ENCODE results near the gene CLN6.

The CLN6 gene

GRCh38 chr15:68275165-68275746, 45.7 kb upstream of the CLN6 start:
- DNase-seq (ENCODE audit: low read depth, low spot score), result no peak
- Histone ChIP-seq H3K9me3 (ENCODE audit: insufficient read depth, low read length) (no peaks in the 10 kb centered on the region), H3K4me1 (ENCODE audit: insufficient read depth, insufficient read length) (peaks cover 3% of the 10 kb centered on the region), H3K27me3 (ENCODE audit: insufficient read depth, insufficient read length) (no peaks in the 10 kb centered on the region), H3K9ac (ENCODE audit: insufficient read length, low read depth) (no peak overlapping the region), H3K36me3 (ENCODE audit: insufficient read depth, insufficient read length, low read length) (peaks cover 16% of the 10 kb centered on the region), H3K4me3 (ENCODE audit: insufficient read length, low read depth) (no peak overlapping the region)
- TF ChIP-seq SUZ12 (IDR thresholded peaks at IDR 0.05; ENCODE audit: extremely low read depth, insufficient read depth, insufficient read length) (no peak), ZNF274 (IDR thresholded peaks at IDR 0.05; ENCODE audit: low read depth, low read length) (no peak), YY1 (IDR thresholded peaks at IDR 0.05; ENCODE audit: insufficient read depth, insufficient read length) (no peak)

DNA sequence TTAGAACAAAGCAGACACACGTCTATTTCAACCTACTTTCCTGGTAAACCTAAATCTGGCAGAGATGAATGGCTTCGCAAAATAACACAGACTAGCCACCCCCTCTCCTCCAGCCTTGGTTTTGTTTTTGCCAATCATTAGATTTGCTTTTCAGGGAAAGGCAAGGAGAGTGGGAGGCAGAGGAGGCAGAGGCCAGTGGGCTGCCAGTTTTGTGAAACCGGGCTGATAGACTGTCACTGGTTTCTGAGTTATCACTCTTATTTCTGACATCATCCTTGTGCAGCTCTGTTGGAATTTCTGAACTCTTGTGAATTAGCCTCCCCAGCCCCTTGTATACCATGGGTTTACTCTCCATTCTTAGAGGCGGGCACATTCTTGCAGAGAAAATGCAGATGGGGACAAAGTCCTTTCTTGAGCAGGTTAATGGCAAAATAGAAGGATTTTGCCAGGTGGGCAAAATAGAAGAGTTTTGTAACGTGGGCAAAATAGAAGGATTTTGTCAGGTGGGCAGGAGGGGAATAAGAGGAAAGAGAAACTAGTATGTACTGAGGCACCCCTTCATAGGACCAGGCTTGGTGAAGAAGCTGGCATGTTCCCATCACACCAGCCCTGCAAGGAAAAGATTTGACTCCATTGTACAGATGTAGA, 44.8 kb upstream of the CLN6 start:
- DNase-seq (ENCODE audit: low read depth, low spot score), result no peak
- Histone ChIP-seq H3K36me3 (ENCODE audit: insufficient read depth, insufficient read length, low read length) (peaks cover 10% of the 10 kb centered on the region), H3K27me3 (ENCODE audit: insufficient read depth, insufficient read length) (no peaks in the 10 kb centered on the region), H3K4me3 (ENCODE audit: insufficient read length, low read depth) (no peak overlapping the region), H3K9me3 (ENCODE audit: insufficient read depth, low read length) (no peaks in the 10 kb centered on the region), H3K9ac (ENCODE audit: insufficient read length, low read depth) (no peak overlapping the region), H3K4me1 (ENCODE audit: insufficient read depth, insufficient read length) (peaks cover 3% of the 10 kb centered on the region)
- TF ChIP-seq ZNF274 (IDR thresholded peaks at IDR 0.05; ENCODE audit: low read depth, low read length) (no peak), YY1 (IDR thresholded peaks at IDR 0.05; ENCODE audit: insufficient read depth, insufficient read length) (no peak), SUZ12 (IDR thresholded peaks at IDR 0.05; ENCODE audit: extremely low read depth, insufficient read depth, insufficient read length) (no peak)

DNA sequence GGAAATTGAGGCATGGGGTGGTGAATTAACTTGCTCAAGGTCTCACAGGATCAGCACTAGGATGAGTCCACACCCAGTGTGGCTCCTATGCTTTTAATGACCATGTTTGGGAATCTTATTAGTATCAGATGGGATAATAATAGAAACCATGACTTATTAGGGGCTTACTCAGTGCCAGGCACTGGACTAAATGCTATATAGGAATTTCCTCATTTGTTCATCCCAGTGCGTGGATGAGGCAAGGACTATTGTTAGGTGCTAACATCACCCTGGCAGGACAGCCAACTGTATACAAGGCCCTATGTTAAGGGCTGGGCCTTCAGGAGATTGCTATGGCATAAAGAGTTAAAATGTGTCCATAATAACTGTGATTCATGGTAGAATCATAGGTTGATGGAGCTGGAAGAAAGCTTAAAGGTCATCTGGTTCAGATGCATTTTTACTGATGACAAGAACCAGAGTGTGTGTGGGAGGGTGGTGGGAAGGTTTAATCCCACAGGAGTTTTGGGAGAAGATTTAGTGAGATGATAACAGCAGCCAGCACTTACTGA, 43.3 kb upstream of the CLN6 start:
- Histone ChIP-seq H3K36me3 (ENCODE audit: insufficient read depth, insufficient read length, low read length) (no peaks in the 10 kb centered on the region), H3K27me3 (ENCODE audit: insufficient read depth, insufficient read length) (no peaks in the 10 kb centered on the region), H3K9ac (ENCODE audit: insufficient read length, low read depth) (no peak overlapping the region), H3K4me3 (ENCODE audit: insufficient read length, low read depth) (no peak overlapping the region), H3K9me3 (ENCODE audit: insufficient read depth, low read length) (no peaks in the 10 kb centered on the region), H3K4me1 (ENCODE audit: insufficient read depth, insufficient read length) (peaks cover 3% of the 10 kb centered on the region)
- DNase-seq (ENCODE audit: low read depth, low spot score), result no peak
- TF ChIP-seq ZNF274 (IDR thresholded peaks at IDR 0.05; ENCODE audit: low read depth, low read length), result no peak
- no peak for TF ChIP-seq SUZ12 (IDR thresholded peaks at IDR 0.05; ENCODE audit: extremely low read depth, insufficient read depth, insufficient read length)
- no peak for TF ChIP-seq YY1 (IDR thresholded peaks at IDR 0.05; ENCODE audit: insufficient read depth, insufficient read length)

- TF ChIP-seq ZNF274 (IDR thresholded peaks at IDR 0.05; ENCODE audit: low read depth, low read length) (no peak), SUZ12 (IDR thresholded peaks at IDR 0.05; ENCODE audit: extremely low read depth, insufficient read depth, insufficient read length) (no peak), YY1 (IDR thresholded peaks at IDR 0.05; ENCODE audit: insufficient read depth, insufficient read length) (no peak)
- DNase-seq (ENCODE audit: low read depth, low spot score), result no peak
- Histone ChIP-seq H3K4me1 (ENCODE audit: insufficient read depth, insufficient read length) (peaks cover 3% of the 10 kb centered on the region), H3K9ac (ENCODE audit: insufficient read length, low read depth) (peak overlapping the region; percentile 53), H3K36me3 (ENCODE audit: insufficient read depth, insufficient read length, low read length) (no peaks in the 10 kb centered on the region), H3K4me3 (ENCODE audit: insufficient read length, low read depth) (no peak overlapping the region), H3K9me3 (ENCODE audit: insufficient read depth, low read length) (no peaks in the 10 kb centered on the region), H3K27me3 (ENCODE audit: insufficient read depth, insufficient read length) (no peaks in the 10 kb centered on the region)
These were observed 42.4 kb upstream of the CLN6 start for GRCh38 chr15:68271854-68272471.

GRCh38 chr15:68268405-68268804, 38.9 kb upstream of the CLN6 start:
- H3K9ac ChIP-seq (ENCODE audit: insufficient read length, low read depth), result no peak overlapping the region
- H3K4me1 ChIP-seq (ENCODE audit: insufficient read depth, insufficient read length), result peaks cover 3% of the 10 kb centered on the region

DNA sequence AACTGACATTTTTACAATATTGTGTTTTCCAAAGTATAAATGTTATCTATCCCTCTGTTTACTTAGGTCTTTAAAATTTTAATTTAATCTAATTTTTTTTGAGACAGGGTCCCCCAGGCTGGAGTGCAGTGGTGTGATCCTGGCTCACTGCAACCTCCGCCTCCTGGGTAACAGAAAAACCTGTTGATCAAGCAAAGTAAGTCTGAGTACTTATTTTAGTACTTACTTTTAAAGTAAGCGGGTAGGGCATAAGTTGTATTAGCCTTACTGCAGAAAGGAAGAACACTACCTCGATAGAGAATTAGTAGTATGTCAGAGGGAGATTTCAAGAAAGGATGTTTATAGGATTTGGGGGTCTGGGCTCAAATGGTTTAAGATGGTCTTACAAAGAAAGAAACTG, 36.1 kb upstream of the CLN6 start:
- TF ChIP-seq ZNF274 (IDR thresholded peaks at IDR 0.05; ENCODE audit: low read depth, low read length) (no peak), YY1 (IDR thresholded peaks at IDR 0.05; ENCODE audit: insufficient read depth, insufficient read length) (no peak), SUZ12 (IDR thresholded peaks at IDR 0.05; ENCODE audit: extremely low read depth, insufficient read depth, insufficient read length) (no peak)
- Histone ChIP-seq H3K27me3 (ENCODE audit: insufficient read depth, insufficient read length) (no peaks in the 10 kb centered on the region), H3K9me3 (ENCODE audit: insufficient read depth, low read length) (no peaks in the 10 kb centered on the region), H3K36me3 (ENCODE audit: insufficient read depth, insufficient read length, low read length) (no peaks in the 10 kb centered on the region), H3K4me3 (ENCODE audit: insufficient read length, low read depth) (no peak overlapping the region), H3K9ac (ENCODE audit: insufficient read length, low read depth) (no peak overlapping the region), H3K4me1 (ENCODE audit: insufficient read depth, insufficient read length) (no peaks in the 10 kb centered on the region)
- no peak for DNase-seq (ENCODE audit: low read depth, low spot score)

More at GRCh38 chr15:68268405-68268804, 38.9 kb upstream of the CLN6 start:
- no peaks in the 10 kb centered on the region for H3K9me3 ChIP-seq (ENCODE audit: insufficient read depth, low read length)
- no peak for TF ChIP-seq SUZ12 (IDR thresholded peaks at IDR 0.05; ENCODE audit: extremely low read depth, insufficient read depth, insufficient read length)
- TF ChIP-seq ZNF274 (IDR thresholded peaks at IDR 0.05; ENCODE audit: low read depth, low read length), result no peak
- TF ChIP-seq YY1 (IDR thresholded peaks at IDR 0.05; ENCODE audit: insufficient read depth, insufficient read length), result no peak
- no peaks in the 10 kb centered on the region for H3K36me3 ChIP-seq (ENCODE audit: insufficient read depth, insufficient read length, low read length)
- no peak overlapping the region for H3K4me3 ChIP-seq (ENCODE audit: insufficient read length, low read depth)
- no peak for DNase-seq (ENCODE audit: low read depth, low spot score)
- no peaks in the 10 kb centered on the region for H3K27me3 ChIP-seq (ENCODE audit: insufficient read depth, insufficient read length)

GRCh38 chr15:68265081-68265480, 35.6 kb upstream of the CLN6 start:
- no peak overlapping the region for H3K4me3 ChIP-seq (ENCODE audit: insufficient read length, low read depth)
- DNase-seq (ENCODE audit: low read depth, low spot score), result no peak
- no peaks in the 10 kb centered on the region for H3K4me1 ChIP-seq (ENCODE audit: insufficient read depth, insufficient read length)
- H3K9ac ChIP-seq (ENCODE audit: insufficient read length, low read depth), result no peak overlapping the region
- TF ChIP-seq ZNF274 (IDR thresholded peaks at IDR 0.05; ENCODE audit: low read depth, low read length), result no peak
- no peak for TF ChIP-seq YY1 (IDR thresholded peaks at IDR 0.05; ENCODE audit: insufficient read depth, insufficient read length)
- no peak for TF ChIP-seq SUZ12 (IDR thresholded peaks at IDR 0.05; ENCODE audit: extremely low read depth, insufficient read depth, insufficient read length)
- no peaks in the 10 kb centered on the region for H3K36me3 ChIP-seq (ENCODE audit: insufficient read depth, insufficient read length, low read length)
- H3K9me3 ChIP-seq (ENCODE audit: insufficient read depth, low read length), result no peaks in the 10 kb centered on the region
- no peaks in the 10 kb centered on the region for H3K27me3 ChIP-seq (ENCODE audit: insufficient read depth, insufficient read length)
